DOHH2 (cell line): ENCODE data around the gene IFT122.

Experiments
- EZH2phosphoT487 ChIP-seq: fragments of 200-600 bp; sonication (generic); IDR thresholded peaks from 2 replicates; pipeline ENCODE4 v1.6.1; 2017; ENCODE audit warnings: borderline replicate concordance, mild to moderate bottlenecking, antibody characterized with exemption, low read length, moderate library complexity, mixed read lengths
- TF ChIP-seq, protein P1 (sequence below): fragments of 200-600 bp; sonication (generic); IDR thresholded peaks from one replicate; pipeline ENCODE4 v1.5.1; 2014; ENCODE audit warnings: antibody characterized with exemption, mild to moderate bottlenecking, low read depth, low read length; ENCODE audit not compliant: poor library complexity, severe bottlenecking

DNA sequence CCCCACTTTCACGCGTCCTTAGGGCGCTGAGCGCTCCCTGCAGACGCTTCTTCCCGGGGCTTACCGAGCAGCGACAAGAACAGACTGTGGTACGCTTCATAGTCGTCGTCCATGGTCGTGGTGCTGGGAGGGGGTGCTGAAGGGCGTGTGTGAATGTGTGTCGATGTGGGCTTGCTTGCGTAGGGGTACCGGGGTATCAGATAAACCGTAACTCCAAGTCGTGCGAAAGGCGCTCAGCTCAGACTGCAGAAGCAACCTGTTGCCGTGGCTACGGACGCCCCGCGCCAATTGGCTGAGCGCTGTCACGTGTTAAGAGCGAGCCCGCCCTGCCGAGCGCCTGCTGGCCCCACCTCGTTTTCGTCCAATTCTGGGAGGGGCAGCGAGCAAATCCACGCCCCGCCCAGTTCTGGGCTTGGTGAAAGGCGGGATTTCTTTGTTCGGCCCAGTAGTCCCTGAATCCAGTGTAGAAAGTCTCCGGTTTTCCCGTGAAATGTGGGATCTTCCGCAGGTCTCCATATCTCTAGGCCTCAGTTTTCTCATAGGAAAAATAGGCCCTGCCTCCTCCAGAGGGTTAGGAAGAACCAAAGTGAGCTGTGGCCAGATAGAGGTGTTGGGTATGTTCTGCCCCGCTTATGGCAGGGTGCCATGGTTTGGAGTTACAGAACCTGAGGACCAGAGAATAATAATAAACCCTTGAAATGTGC lies 11.5 kb upstream of the IFT122 start, which contains the start of gene EFCAB12:
- TF ChIP-seq, protein P1, sequence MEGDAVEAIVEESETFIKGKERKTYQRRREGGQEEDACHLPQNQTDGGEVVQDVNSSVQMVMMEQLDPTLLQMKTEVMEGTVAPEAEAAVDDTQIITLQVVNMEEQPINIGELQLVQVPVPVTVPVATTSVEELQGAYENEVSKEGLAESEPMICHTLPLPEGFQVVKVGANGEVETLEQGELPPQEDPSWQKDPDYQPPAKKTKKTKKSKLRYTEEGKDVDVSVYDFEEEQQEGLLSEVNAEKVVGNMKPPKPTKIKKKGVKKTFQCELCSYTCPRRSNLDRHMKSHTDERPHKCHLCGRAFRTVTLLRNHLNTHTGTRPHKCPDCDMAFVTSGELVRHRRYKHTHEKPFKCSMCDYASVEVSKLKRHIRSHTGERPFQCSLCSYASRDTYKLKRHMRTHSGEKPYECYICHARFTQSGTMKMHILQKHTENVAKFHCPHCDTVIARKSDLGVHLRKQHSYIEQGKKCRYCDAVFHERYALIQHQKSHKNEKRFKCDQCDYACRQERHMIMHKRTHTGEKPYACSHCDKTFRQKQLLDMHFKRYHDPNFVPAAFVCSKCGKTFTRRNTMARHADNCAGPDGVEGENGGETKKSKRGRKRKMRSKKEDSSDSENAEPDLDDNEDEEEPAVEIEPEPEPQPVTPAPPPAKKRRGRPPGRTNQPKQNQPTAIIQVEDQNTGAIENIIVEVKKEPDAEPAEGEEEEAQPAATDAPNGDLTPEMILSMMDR: no peak
- TF ChIP-seq EZH2phosphoT487: no peak
